Keratinocyte (primary cell): ENCODE measurements around the gene NCKAP1. TPM values are rescaled to one million over a fixed set of nuclear protein-coding genes. Genes with fewer than 3 reads are reported as not detected.

Experiments used
- DNase-seq: peaks from one replicate; pipeline ENCODE4 v3.0.0-alpha.2; 2011; ENCODE audit warnings: low read depth, missing footprints, low spot score
- FAIRE-seq: peaks from 2 replicates; lab custom pipeline; 2011; peaks lifted over from hg19 to GRCh38; lab: Jason Lieb, UNC
- H2AFZ ChIP-seq: 2 replicates; pipeline ENCODE4 v1.6.0; 2012; ENCODE audit warnings: low read length, control low read depth, inconsistent platforms; ENCODE audit not compliant: control insufficient read depth
- H3K27ac ChIP-seq: 2 replicates; pipeline ENCODE4 v1.5.1; 2011; ENCODE audit warnings: low read length; ENCODE audit not compliant: control insufficient read depth, insufficient read depth
- H3K27me3 ChIP-seq: 3 replicates; pipeline ENCODE4 v1.6.0; 2011; ENCODE audit warnings: low read length; ENCODE audit not compliant: control insufficient read depth, insufficient read depth; ENCODE audit errors: extremely low read depth
- H3K36me3 ChIP-seq, 2 experiments: 2 replicates in 1 of 2; 3 replicates in 1 of 2; pipeline ENCODE4 v1.5.1; 2011; ENCODE audit warnings: low read length in 2 of 2, mild to moderate bottlenecking in 1 of 2; ENCODE audit not compliant: control insufficient read depth in 2 of 2, insufficient read depth in 2 of 2; ENCODE audit errors: extremely low read depth in 1 of 2
- H3K4me1 ChIP-seq: 3 replicates; pipeline ENCODE4 v1.5.1; 2011; ENCODE audit warnings: low read length; ENCODE audit not compliant: control insufficient read depth, insufficient read depth; ENCODE audit errors: extremely low read depth
- H3K4me2 ChIP-seq: 3 replicates; pipeline ENCODE4 v1.6.0; 2011; ENCODE audit warnings: low read depth, low read length; ENCODE audit not compliant: control insufficient read depth, insufficient read depth; ENCODE audit errors: extremely low read depth
- H3K4me3 ChIP-seq, 3 experiments: fragments of 200-600 bp in 1 of 3; sonication (generic) in 1 of 3; 2 replicates in 2 of 3; 3 replicates in 1 of 3; pipeline ENCODE4 v1.5.1; 2011 to 2016; ENCODE audit warnings: low read length in 3 of 3, mild to moderate bottlenecking in 3 of 3, control low read depth in 2 of 3, inconsistent platforms in 1 of 3, low read depth in 1 of 3, mixed read lengths in 1 of 3, mixed run types in 1 of 3, moderate library complexity in 1 of 3; ENCODE audit not compliant: control insufficient read depth in 2 of 3, insufficient read depth in 2 of 3; ENCODE audit errors: extremely low read depth in 1 of 3
- H3K79me2 ChIP-seq: 2 replicates; pipeline ENCODE4 v1.6.0; 2012; ENCODE audit warnings: low read length; ENCODE audit not compliant: control insufficient read depth, insufficient read depth
- H3K9ac ChIP-seq: 3 replicates; pipeline ENCODE4 v1.6.0; 2011; ENCODE audit warnings: low read length; ENCODE audit not compliant: control insufficient read depth, insufficient read depth; ENCODE audit errors: extremely low read depth
- H3K9me1 ChIP-seq: 3 replicates; pipeline ENCODE4 v1.6.0; 2011; ENCODE audit warnings: low read length; ENCODE audit not compliant: control insufficient read depth, insufficient read depth; ENCODE audit errors: extremely low read depth
- H3K9me3 ChIP-seq: 2 replicates; pipeline ENCODE4 v1.5.1; 2012; ENCODE audit warnings: low read depth, low read length; ENCODE audit not compliant: control insufficient read depth
- H4K20me1 ChIP-seq: 3 replicates; pipeline ENCODE4 v1.6.0; 2011; ENCODE audit warnings: low read length; ENCODE audit not compliant: control insufficient read depth, insufficient read depth; ENCODE audit errors: extremely low read depth
- EZH2 ChIP-seq: IDR thresholded peaks from one replicate; pipeline ENCODE4 v1.6.1; 2012; ENCODE audit warnings: inconsistent platforms, mild to moderate bottlenecking, low read length, moderate library complexity
- dilution Hi-C: fragments of 300-500 bp; cut with MboI; formaldehyde crosslinking; loops from one replicate; pipeline ENCODE4 v1.7.0; 2020; ENCODE audit warnings: low sequenced_read_pairs; ENCODE audit not compliant: extremely low pct_ligation_motif_present
- polyA plus RNA-seq, 5 experiments: library from polyadenylated mRNA; depleted of rRNA in 3 of 5; stranded (reverse) in 3 of 5; stranded (forward) in 1 of 5; unstranded in 1 of 5; fragments of >200 nt; gene quantifications; 1 replicate in 1 of 5; 2 replicates in 3 of 5; 3 replicates in 1 of 5; pipeline versions ENCODE4 v1.2.1 to v1.2.3, GENCODE V29; 2011 to 2012; ENCODE audit warnings: missing spikeins in 2 of 5, low read depth in 1 of 5, low replicate concordance in 1 of 5
- TF ChIP-seq, protein P1 (sequence below), 3 experiments: IDR thresholded peaks in 1 of 3; conservative IDR thresholded peaks in 1 of 3; optimal IDR thresholded peaks in 1 of 3; 2 replicates in 2 of 3; 3 replicates in 1 of 3; pipeline versions ENCODE3 to v1.5.1; 2011; ENCODE audit warnings: low read length in 3 of 3, mild to moderate bottlenecking in 3 of 3, moderate library complexity in 2 of 3, control low read depth in 1 of 3, inconsistent platforms in 1 of 3; ENCODE audit not compliant: insufficient read depth in 2 of 3; ENCODE audit errors: extremely low read depth in 1 of 3

Gene NCKAP1
- polyA plus RNA-seq, 1 donor (not counting 4 experiments of a cell fraction or from before 2014, with no cell fraction given), result 207 TPM

DNA sequence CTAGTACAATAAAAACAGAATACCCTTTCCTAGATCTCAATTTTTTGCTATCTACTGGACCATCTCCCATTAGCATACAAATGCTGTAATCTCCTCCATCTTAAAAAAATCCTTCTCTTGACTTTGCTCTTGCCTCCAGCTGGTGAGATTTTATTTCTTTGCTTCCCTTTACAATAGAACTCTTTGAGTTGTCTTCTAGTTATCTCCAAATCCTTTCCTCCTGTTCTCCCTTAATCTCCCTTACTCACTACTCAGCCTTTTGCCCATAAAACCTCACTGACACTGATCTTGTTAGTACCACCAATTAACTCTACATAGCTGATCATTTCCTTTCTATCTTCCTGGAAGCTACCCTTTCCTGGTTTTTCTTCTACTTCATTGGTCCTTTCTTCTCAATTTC is 108.3 kb downstream of the NCKAP1 start:
- FAIRE-seq (no peak), DNase-seq (no peak)
- Histone ChIP-seq H3K4me1 (no peaks in the 10 kb centered on the region), H3K27me3 (no peaks in the 10 kb centered on the region), H3K27ac (no peak overlapping the region), H3K79me2 (no peaks in the 10 kb centered on the region), H3K36me3 (peaks cover 6 to 12% of the 10 kb centered on the region in 2 experiments), H3K4me3 (no peak overlapping the region), H3K4me2 (no peak overlapping the region), H2AFZ (no peak overlapping the region), H3K9me3 (no peaks in the 10 kb centered on the region), H4K20me1 (no peaks in the 10 kb centered on the region), H3K9me1 (no peaks in the 10 kb centered on the region), H3K9ac (no peak overlapping the region)
- TF ChIP-seq EZH2, result no peak
- TF ChIP-seq, protein P1, sequence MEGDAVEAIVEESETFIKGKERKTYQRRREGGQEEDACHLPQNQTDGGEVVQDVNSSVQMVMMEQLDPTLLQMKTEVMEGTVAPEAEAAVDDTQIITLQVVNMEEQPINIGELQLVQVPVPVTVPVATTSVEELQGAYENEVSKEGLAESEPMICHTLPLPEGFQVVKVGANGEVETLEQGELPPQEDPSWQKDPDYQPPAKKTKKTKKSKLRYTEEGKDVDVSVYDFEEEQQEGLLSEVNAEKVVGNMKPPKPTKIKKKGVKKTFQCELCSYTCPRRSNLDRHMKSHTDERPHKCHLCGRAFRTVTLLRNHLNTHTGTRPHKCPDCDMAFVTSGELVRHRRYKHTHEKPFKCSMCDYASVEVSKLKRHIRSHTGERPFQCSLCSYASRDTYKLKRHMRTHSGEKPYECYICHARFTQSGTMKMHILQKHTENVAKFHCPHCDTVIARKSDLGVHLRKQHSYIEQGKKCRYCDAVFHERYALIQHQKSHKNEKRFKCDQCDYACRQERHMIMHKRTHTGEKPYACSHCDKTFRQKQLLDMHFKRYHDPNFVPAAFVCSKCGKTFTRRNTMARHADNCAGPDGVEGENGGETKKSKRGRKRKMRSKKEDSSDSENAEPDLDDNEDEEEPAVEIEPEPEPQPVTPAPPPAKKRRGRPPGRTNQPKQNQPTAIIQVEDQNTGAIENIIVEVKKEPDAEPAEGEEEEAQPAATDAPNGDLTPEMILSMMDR (optimal IDR thresholded peaks at IDR 0.05 in 1 of 3, IDR thresholded peaks at IDR 0.05 in 1 of 3, conservative IDR thresholded peaks at IDR 0.05 in 1 of 3; ENCODE audit: extremely low read depth in 1 of 3, insufficient read depth in 2 of 3, low read length in 3 of 3), result no peak
- dilution Hi-C loops, result no loop called here

DNA sequence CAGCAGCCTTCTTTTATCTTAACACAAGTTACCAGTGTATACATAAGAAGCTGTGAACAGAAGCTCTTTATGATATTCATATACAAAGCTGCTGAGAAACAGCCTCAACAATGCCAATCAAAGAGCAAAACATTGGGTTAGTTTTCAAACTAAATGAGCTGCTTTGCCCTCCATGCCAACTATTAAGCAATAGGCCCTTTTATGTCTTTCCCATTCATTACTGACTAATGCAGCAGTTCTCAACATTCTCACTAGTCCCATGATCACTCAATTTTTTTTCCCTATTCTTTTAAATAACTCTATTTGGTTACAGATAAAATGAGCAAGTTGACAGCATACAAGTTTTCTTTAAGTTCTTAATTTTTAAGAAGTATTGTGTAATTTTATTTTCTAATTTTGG is 114.0 kb downstream of the NCKAP1 start:
- peak; percentile 46 for FAIRE-seq

More for the DNA sequence above, 114.0 kb downstream of the NCKAP1 start:
- no peak overlapping the region for H3K4me2 ChIP-seq
- H4K20me1 ChIP-seq, result no peaks in the 10 kb centered on the region
- H3K4me1 ChIP-seq, result no peaks in the 10 kb centered on the region
- no peak overlapping the region for H3K9ac ChIP-seq
- no peaks in the 10 kb centered on the region for H3K9me1 ChIP-seq
- peaks cover 4 to 17% of the 10 kb centered on the region in 2 experiments for H3K36me3 ChIP-seq
- DNase-seq, result no peak
- no peak overlapping the region for H3K4me3 ChIP-seq
- no peak for TF ChIP-seq EZH2
- TF ChIP-seq, protein P1 (optimal IDR thresholded peaks at IDR 0.05 in 1 of 3, IDR thresholded peaks at IDR 0.05 in 1 of 3, conservative IDR thresholded peaks at IDR 0.05 in 1 of 3; ENCODE audit: extremely low read depth in 1 of 3, insufficient read depth in 2 of 3, low read length in 3 of 3), result no peak
- no peaks in the 10 kb centered on the region for H3K79me2 ChIP-seq
- no peaks in the 10 kb centered on the region for H3K9me3 ChIP-seq
- no peak overlapping the region for H2AFZ ChIP-seq
- no peak overlapping the region for H3K27ac ChIP-seq
- no peaks in the 10 kb centered on the region for H3K27me3 ChIP-seq
- dilution Hi-C loops, result no loop called here
